Sigmoid colon (tissue), 7 donors: Measurements from ENCODE around the gene ARRDC5. TPM values are rescaled to one million over a fixed set of nuclear protein-coding genes. Genes with fewer than 3 reads are reported as not detected.
"Not testable (repeated sequence)": the region's sequence is repeated elsewhere in the genome, so short reads cannot be mapped to it uniquely, and the experiment has no call there.

Source experiments
- DNase-seq: peaks from one replicate; pipeline ENCODE4 v3.0.0-alpha.2; 2019
- H3K27ac ChIP-seq, 4 donors: fragments of 200-600 bp; sonication (generic); one replicate each; pipeline ENCODE4 v1.5.1; 2016 to 2019; ENCODE audit warnings: mild to moderate bottlenecking in 1 of 4
- H3K27me3 ChIP-seq, 3 donors: fragments of 200-600 bp; sonication (generic); one replicate each; pipeline ENCODE4 v1.5.1; 2019; ENCODE audit warnings: mild to moderate bottlenecking in 1 of 3
- H3K36me3 ChIP-seq, 4 donors: fragments of 200-600 bp; sonication (generic); one replicate each; pipeline ENCODE4 v1.5.1; 2016 to 2019
- H3K4me1 ChIP-seq, 4 donors: fragments of 200-600 bp; sonication (generic); one replicate each; pipeline ENCODE4 v1.5.1; 2017 to 2019
- H3K4me3 ChIP-seq, 4 donors: fragments of 200-600 bp; sonication (generic); one replicate each; pipeline ENCODE4 v1.5.1; 2017 to 2019; ENCODE audit warnings: mild to moderate bottlenecking in 2 of 4, moderate library complexity in 1 of 4
- H3K9me3 ChIP-seq, 4 donors: fragments of 200-600 bp in 3 of 4; sonication (generic) in 3 of 4; one replicate each; pipeline versions ENCODE4 v1.5.1 to v1.6.1; 2013 to 2019
- EP300 ChIP-seq, 4 donors: sonication (generic); formaldehyde crosslinking; IDR thresholded peaks; one replicate each; pipeline ENCODE4 v1.6.1; 2017; ENCODE audit warnings: antibody characterized with exemption in 4 of 4
- POLR2A ChIP-seq, 2 donors: fragments of 450-650 bp; IDR thresholded peaks; one replicate each; pipeline ENCODE4 v1.6.1; 2016; ENCODE audit warnings: antibody characterized with exemption in 2 of 2, mild to moderate bottlenecking in 2 of 2, moderate library complexity in 2 of 2
- POLR2AphosphoS5 ChIP-seq, 4 donors: sonication (generic); formaldehyde crosslinking; IDR thresholded peaks; one replicate each; pipeline ENCODE4 v1.6.1; 2017; ENCODE audit warnings: antibody characterized with exemption in 4 of 4
- WGBS, 2 donors: extraction: QIAGEN DNeasy Blood & Tissue Kit; methylation state at CpG; one replicate each; pipeline ENCODE4 v1.1.7; 2013; 5-methylcytosine and 5-hydroxymethylcytosine counted together
- intact Hi-C: fragments of 100-400 bp; cut with DNase I; formaldehyde crosslinking; loops from one replicate; pipeline ENCODE4 v1.15.1; 2023
- polyA plus RNA-seq, 3 donors: library from polyadenylated mRNA; stranded (reverse); fragments of 200-250 nt; gene quantifications; one replicate each; pipeline ENCODE4 v1.2.3, GENCODE V29; 2013
- total RNA-seq, 4 donors: library from RNA; depleted of rRNA; stranded (reverse); fragments of >200 nt; gene quantifications; one replicate each; pipeline ENCODE4 v1.1.0, GENCODE V29; 2016
- TF ChIP-seq, protein P1 (sequence below), 4 experiments: fragments of 450-650 bp in 3 of 4; fragments of 200-600 bp in 1 of 4; IDR thresholded peaks; one replicate each; pipeline ENCODE4 v1.5.1; 2016 to 2019; ENCODE audit warnings: antibody characterized with exemption in 4 of 4, mild to moderate bottlenecking in 3 of 4, moderate library complexity in 2 of 4
- donor health status: healthy with polysubstance abuse.
- donor health status: Bipolar disorder and iron deficiency.
- donor health status: healthy.

ARRDC5 gene
- total and polyA plus RNA-seq, 7 donors = 0.27 to 1.1 (median 0.85) TPM; not detected in 3

DNA sequence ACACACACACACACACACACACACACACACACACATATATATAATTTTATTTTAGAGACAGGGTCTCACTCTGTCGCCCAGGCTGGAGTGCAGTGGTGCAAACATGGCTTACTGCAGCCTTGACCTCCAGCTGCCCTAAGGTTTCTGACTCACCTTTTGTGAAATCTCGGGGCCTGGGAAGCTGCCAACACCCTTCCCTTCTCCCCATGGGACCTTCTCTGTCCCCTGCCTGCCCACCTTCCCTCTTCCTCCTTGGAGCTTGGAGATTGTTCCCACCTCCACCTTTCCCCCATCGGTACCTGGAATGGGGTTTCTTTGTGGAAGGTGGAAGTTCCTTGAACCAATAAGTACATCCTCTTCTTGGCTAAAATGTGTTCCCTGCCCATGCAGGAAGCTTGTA is 6.3 kb downstream of the ARRDC5 start:
- Histone ChIP-seq H3K27me3 (no peaks in the 10 kb centered on the region), H3K4me1 (no peaks in the 10 kb centered on the region), H3K9me3 (no peaks in the 10 kb centered on the region), H3K4me3 (no peak overlapping the region), H3K27ac (no peak overlapping the region), H3K36me3 (no peaks in the 10 kb centered on the region)
- 63 to 72% methylated on average over 3 of the region's 3 CpGs for WGBS, 2 donors
- intact Hi-C loops = no loop called here
- no peak for TF ChIP-seq POLR2AphosphoS5 (IDR thresholded peaks at IDR 0.05)
- DNase-seq = no peak

DNA sequence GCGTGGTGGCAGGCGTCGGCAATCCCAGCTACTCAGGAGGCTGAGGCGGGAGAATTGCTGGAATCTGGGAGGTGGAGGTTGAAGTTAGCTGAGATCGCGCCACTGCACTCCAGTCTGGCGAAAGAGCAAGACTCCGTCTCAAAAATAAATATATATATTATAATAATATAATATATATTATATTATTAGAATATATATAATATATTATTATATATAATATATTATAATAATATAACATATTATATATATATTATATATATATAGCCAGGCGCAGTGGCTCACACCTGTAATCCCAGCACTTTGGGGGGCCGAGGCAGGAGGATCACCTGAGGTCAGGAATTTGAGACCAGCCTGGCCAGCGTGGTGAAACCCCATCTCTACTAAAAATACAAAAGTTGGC is 9.7 kb downstream of the ARRDC5 start:
- intact Hi-C loops, H3K36me3 ChIP-seq, H3K4me3 ChIP-seq, H3K9me3 ChIP-seq, H3K4me1 ChIP-seq, DNase-seq, H3K27me3 ChIP-seq, H3K27ac ChIP-seq: not testable (repeated sequence)
- WGBS, 2 donors = 87 to 91% methylated on average over 11 of the region's 11 CpGs

DNA sequence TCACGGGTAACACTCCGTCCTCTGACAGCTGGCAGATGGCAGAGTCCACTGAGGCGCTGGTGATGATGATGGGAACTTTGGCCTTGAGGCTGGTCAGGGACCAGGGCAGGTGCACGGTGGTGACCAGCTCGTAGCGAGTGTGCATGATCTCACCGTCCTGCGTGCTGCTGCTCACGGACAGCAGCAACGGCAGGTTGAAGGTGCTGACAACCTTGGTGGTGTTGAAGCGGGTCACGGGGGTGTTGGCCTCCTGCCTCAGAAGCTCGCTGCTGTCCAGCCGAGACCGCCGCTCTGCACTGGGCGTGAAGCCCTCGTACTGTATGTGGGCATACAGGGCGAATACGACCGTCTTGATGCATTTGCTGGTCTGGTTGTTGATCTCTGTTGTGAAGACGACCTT is 11.6 kb downstream of the ARRDC5 start:
- Histone ChIP-seq H3K4me3 (no peak overlapping the region), H3K36me3 (no peaks in the 10 kb centered on the region), H3K27me3 (no peaks in the 10 kb centered on the region), H3K9me3 (no peaks in the 10 kb centered on the region), H3K4me1 (no peaks in the 10 kb centered on the region), H3K27ac (no peak overlapping the region)
- intact Hi-C loops = no loop called here
- no peak for TF ChIP-seq EP300 (IDR thresholded peaks at IDR 0.05)
- 87 to 91% methylated on average over 22 of the region's 22 CpGs for WGBS, 2 donors
- no peak for DNase-seq

DNA sequence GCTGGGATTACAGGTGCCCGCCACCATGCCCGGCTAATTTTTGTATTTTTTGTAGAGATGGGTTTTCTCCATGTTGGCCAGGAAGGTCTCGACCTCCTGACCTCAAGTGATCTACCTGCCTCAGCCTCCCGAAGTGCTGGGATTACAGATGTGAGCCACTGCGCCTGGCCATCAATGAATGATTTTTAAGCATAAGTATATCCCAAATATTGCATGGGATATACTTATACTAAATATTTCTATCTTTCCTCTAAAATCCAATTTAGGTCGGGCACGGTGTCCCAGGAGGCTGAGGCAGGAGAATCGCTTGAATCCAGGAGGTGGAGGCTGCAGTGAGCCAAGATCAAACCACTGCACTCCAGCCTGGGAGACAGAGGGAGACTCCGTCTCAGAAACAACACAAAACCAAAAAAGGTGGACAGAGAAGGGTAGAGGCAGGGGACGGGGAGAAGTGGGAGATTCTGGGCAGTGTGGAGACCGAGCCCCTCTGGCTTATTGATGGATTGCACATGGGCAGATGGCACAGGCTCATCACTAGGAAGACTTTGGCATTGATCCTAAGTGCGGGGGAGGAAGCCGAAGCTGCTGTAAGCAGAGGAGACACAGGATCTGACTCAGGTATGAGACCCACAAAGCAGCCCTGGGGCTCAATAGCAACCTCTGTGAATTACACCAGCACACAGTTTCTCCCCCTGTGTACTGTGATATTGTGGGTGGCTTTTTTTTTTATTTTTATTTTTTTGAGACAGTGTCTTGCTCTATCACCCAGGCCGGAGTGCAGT is 13.5 kb downstream of the ARRDC5 start:
- Histone ChIP-seq H3K27ac (no peak overlapping the region), H3K4me3 (no peak overlapping the region), H3K36me3 (no peaks in the 10 kb centered on the region), H3K9me3 (no peaks in the 10 kb centered on the region), H3K4me1 (no peaks in the 10 kb centered on the region), H3K27me3 (no peaks in the 10 kb centered on the region)
- TF ChIP-seq EP300 (IDR thresholded peaks at IDR 0.05) = no peak
- TF ChIP-seq POLR2AphosphoS5 (IDR thresholded peaks at IDR 0.05) = no peak
- no peak for TF ChIP-seq POLR2A (IDR thresholded peaks at IDR 0.05)
- TF ChIP-seq, protein P1, sequence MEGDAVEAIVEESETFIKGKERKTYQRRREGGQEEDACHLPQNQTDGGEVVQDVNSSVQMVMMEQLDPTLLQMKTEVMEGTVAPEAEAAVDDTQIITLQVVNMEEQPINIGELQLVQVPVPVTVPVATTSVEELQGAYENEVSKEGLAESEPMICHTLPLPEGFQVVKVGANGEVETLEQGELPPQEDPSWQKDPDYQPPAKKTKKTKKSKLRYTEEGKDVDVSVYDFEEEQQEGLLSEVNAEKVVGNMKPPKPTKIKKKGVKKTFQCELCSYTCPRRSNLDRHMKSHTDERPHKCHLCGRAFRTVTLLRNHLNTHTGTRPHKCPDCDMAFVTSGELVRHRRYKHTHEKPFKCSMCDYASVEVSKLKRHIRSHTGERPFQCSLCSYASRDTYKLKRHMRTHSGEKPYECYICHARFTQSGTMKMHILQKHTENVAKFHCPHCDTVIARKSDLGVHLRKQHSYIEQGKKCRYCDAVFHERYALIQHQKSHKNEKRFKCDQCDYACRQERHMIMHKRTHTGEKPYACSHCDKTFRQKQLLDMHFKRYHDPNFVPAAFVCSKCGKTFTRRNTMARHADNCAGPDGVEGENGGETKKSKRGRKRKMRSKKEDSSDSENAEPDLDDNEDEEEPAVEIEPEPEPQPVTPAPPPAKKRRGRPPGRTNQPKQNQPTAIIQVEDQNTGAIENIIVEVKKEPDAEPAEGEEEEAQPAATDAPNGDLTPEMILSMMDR (IDR thresholded peaks at IDR 0.05) = no peak
- WGBS, 2 donors = 93% methylated on average over 14 of the region's 14 CpGs
- intact Hi-C loops = no loop called here
- DNase-seq = no peak

DNA sequence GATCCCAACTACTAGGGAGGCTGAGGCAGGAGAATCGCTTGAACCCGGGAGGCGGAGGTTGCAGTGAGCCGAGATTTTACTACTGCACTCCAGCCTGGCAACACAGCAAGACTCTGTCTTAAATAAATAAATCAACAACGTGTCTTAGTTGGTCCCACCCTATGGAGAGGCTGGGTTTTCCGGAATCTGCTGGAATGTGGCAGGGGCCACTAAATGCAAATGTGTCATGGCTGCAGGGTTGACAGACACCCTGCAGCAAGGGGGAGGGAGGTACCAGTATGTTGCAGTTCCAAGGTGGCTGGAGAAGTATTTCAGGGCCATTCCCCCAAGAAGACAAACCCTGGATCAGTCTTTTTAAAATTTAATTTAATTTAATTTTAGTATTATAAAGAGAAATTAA is 14.9 kb downstream of the ARRDC5 start:
- H3K4me1 ChIP-seq, intact Hi-C loops, DNase-seq, H3K36me3 ChIP-seq, H3K27me3 ChIP-seq, H3K27ac ChIP-seq, H3K4me3 ChIP-seq, H3K9me3 ChIP-seq: not testable (repeated sequence)
- WGBS, 2 donors = 37 to 75% methylated on average over 6 of the region's 6 CpGs

DNA sequence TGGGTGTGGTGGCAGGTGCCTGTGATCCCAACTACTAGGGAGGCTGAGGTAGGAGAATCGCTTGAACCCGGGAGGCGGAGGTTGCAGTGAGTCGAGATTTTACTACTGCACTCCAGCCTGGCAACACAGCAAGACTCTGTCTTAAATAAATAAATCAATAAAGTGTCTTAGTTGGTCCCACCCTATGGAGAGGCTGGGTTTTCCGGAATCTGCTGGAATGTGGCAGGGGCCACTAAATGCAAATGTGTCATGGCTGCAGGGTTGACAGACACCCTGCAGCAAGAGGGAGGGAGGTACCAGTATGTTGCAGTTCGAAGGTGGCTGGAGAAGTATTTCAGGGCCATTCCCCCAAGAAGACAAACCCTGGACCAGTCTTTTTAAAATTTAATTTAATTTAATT is 17.7 kb downstream of the ARRDC5 start:
- 85% methylated on average over 4 to 5 of the region's 6 CpGs for WGBS, 2 donors
- H3K4me3 ChIP-seq, H3K36me3 ChIP-seq, H3K27ac ChIP-seq, H3K4me1 ChIP-seq, H3K9me3 ChIP-seq, DNase-seq, intact Hi-C loops, H3K27me3 ChIP-seq: not testable (repeated sequence)

DNA sequence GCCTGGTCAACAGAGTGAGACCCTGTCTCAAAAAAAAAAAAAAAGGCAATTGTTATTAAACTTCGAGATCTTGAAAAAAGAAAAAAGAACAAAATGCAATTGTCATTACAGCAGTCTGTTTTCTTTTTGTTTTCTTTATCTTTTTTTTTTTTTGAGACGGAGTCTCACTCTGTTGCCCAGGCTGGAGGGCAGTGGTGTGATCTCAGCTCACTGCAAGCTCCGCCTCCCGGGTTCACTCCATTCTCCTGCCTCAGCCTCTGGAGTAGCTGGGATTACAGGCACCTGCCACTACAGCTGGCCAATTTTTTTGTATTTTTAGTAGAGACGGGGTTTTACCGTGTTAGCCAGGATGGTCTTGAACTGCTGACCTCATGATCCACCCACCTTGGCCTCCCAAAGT is 19.8 kb downstream of the ARRDC5 start:
- H3K4me3 ChIP-seq, H3K36me3 ChIP-seq, H3K27me3 ChIP-seq, DNase-seq, H3K27ac ChIP-seq, H3K9me3 ChIP-seq, intact Hi-C loops: not testable (repeated sequence)
- H3K4me1 ChIP-seq = peaks cover 0 to 13% (median 11%) of the 10 kb centered on the region in 4 donors
- WGBS, 2 donors = 65 to 81% methylated on average over 6 of the region's 6 CpGs

DNA sequence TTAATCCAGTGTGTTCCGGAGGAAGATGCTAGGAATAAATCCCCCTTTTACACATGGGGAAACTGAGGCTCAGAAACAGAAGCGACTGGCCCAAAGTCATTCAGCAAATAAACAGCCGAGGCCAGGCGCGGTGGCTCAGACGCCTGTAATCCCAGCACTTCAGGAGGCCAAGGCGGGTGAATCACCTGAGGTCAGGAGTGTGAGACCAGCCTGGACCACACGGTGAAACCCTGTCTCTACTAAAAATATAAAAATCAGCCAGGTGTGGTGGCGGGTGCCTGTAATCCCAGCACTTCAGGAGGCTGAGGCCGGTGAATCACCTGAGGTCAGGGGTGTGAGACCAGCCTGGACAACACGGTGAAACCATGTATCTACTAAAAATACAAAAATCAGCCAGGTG is 23.7 kb downstream of the ARRDC5 start:
- H3K4me1 ChIP-seq = peaks cover 0 to 20% (median 16%) of the 10 kb centered on the region in 4 donors
- H3K4me3 ChIP-seq = no peak overlapping the region
- TF ChIP-seq, protein P1 (IDR thresholded peaks at IDR 0.05) = no peak
- TF ChIP-seq POLR2AphosphoS5 (IDR thresholded peaks at IDR 0.05) (no peak), POLR2A (IDR thresholded peaks at IDR 0.05) (no peak), EP300 (IDR thresholded peaks at IDR 0.05) (no peak)
- peak overlapping the region in 3 of 4 donors; percentile 75 to 88 (median 82) for H3K27ac ChIP-seq
- H3K36me3 ChIP-seq = no peaks in the 10 kb centered on the region
- H3K9me3 ChIP-seq = no peaks in the 10 kb centered on the region
- no peak for DNase-seq
- H3K27me3 ChIP-seq = no peaks in the 10 kb centered on the region
- intact Hi-C loops = no loop called here
- WGBS, 2 donors = 89 to 90% methylated on average over 11 of the region's 11 CpGs
